Uterus (tissue), 4 donors: ENCODE results near the gene AKT2. TPM values are rescaled to one million over a fixed set of nuclear protein-coding genes. Genes with fewer than 3 reads are reported as not detected.
A peak's percentile ranks its signal among the peaks of the same experiment; 100 is the strongest.

ENCODE experiments used
- DNase-seq, 2 donors: peaks; one replicate each; pipeline ENCODE4 v3.0.0-alpha.2; 2019 to 2020
- H3K27ac ChIP-seq, 2 donors: fragments of 200-600 bp; sonication (generic); 1 replicate in 1 of 2; 2 replicates in 1 of 2; pipeline ENCODE4 v1.5.1; 2016 to 2018
- H3K27me3 ChIP-seq, 2 donors: fragments of 200-600 bp; sonication (generic); one replicate each; pipeline ENCODE4 v1.5.1; 2018 to 2019; ENCODE audit warnings: control low read depth in 1 of 2
- H3K36me3 ChIP-seq, 2 donors: fragments of 200-600 bp; sonication (generic); one replicate each; pipeline ENCODE4 v1.5.1; 2019; ENCODE audit warnings: control low read depth in 1 of 2
- H3K4me1 ChIP-seq, 2 donors: fragments of 200-600 bp; sonication (generic); one replicate each; pipeline ENCODE4 v1.5.1; 2018 to 2019; ENCODE audit warnings: control low read depth in 1 of 2
- H3K4me3 ChIP-seq, 2 donors: fragments of 200-600 bp; sonication (generic); 1 replicate in 1 of 2; 2 replicates in 1 of 2; pipeline ENCODE4 v1.5.1; 2018 to 2019; ENCODE audit warnings: mild to moderate bottlenecking in 1 of 2
- H3K9me3 ChIP-seq, 2 donors: fragments of 200-600 bp; sonication (generic); one replicate each; pipeline ENCODE4 v1.5.1; 2019; ENCODE audit warnings: control low read depth in 1 of 2
- POLR2A ChIP-seq, 2 donors: fragments of 450-650 bp; IDR thresholded peaks; one replicate each; pipeline ENCODE4 v1.6.1; 2016; ENCODE audit warnings: antibody characterized with exemption in 2 of 2, mild to moderate bottlenecking in 1 of 2, moderate library complexity in 1 of 2
- intact Hi-C: fragments of 100-400 bp; cut with DNase I; formaldehyde crosslinking; loops from one replicate; pipeline ENCODE4 v1.15.1; 2023; ENCODE audit warnings: low total_unique reads
- total RNA-seq, 4 donors: library from RNA; depleted of rRNA in 3 of 4; stranded (reverse); fragments of >200 nt in 3 of 4; gene quantifications; one replicate each; pipeline versions ENCODE4 v1.1.0 to v1.2.4, GENCODE V29; 2014 to 2023
- TF ChIP-seq, protein P1 (sequence below), 4 experiments: fragments of 200-600 bp in 2 of 4; fragments of 450-650 bp in 2 of 4; sonication (generic) in 2 of 4; IDR thresholded peaks; one replicate each; pipeline ENCODE4 v1.5.1; 2016 to 2019; ENCODE audit warnings: antibody characterized with exemption in 4 of 4, mild to moderate bottlenecking in 2 of 4, moderate library complexity in 1 of 4
- donor health status: DM: yes; HTN: yes; CAD: no.

The AKT2 gene
- total RNA-seq, 4 donors from 2014 or later, result 32.6 to 177 (median 95.2) TPM

- no peak for DNase-seq
Observed at GRCh38 chr19:40302224-40303011, 17.3 kb upstream of the AKT2 start.

GRCh38 chr19:40300668-40301067 is 15.5 kb upstream of the AKT2 start:
- Histone ChIP-seq H3K27me3 (no peaks in the 10 kb centered on the region), H3K36me3 (no peaks in the 10 kb centered on the region), H3K27ac (no peak overlapping the region), H3K4me3 (no peak overlapping the region), H3K9me3 (no peaks in the 10 kb centered on the region), H3K4me1 (no peaks in the 10 kb centered on the region)
- TF ChIP-seq, protein P1, sequence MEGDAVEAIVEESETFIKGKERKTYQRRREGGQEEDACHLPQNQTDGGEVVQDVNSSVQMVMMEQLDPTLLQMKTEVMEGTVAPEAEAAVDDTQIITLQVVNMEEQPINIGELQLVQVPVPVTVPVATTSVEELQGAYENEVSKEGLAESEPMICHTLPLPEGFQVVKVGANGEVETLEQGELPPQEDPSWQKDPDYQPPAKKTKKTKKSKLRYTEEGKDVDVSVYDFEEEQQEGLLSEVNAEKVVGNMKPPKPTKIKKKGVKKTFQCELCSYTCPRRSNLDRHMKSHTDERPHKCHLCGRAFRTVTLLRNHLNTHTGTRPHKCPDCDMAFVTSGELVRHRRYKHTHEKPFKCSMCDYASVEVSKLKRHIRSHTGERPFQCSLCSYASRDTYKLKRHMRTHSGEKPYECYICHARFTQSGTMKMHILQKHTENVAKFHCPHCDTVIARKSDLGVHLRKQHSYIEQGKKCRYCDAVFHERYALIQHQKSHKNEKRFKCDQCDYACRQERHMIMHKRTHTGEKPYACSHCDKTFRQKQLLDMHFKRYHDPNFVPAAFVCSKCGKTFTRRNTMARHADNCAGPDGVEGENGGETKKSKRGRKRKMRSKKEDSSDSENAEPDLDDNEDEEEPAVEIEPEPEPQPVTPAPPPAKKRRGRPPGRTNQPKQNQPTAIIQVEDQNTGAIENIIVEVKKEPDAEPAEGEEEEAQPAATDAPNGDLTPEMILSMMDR (IDR thresholded peaks at IDR 0.05), result no peak
- TF ChIP-seq POLR2A (IDR thresholded peaks at IDR 0.05), result no peak
- DNase-seq, result no peak
- intact Hi-C loops, result no loop called here

More at GRCh38 chr19:40302224-40303011, 17.3 kb upstream of the AKT2 start:
- Histone ChIP-seq H3K4me3 (no peak overlapping the region), H3K36me3 (no peaks in the 10 kb centered on the region), H3K4me1 (no peaks in the 10 kb centered on the region), H3K27ac (no peak overlapping the region), H3K9me3 (no peaks in the 10 kb centered on the region), H3K27me3 (no peaks in the 10 kb centered on the region)
- no peak for TF ChIP-seq POLR2A (IDR thresholded peaks at IDR 0.05)
- TF ChIP-seq, protein P1 (IDR thresholded peaks at IDR 0.05), result no peak
- intact Hi-C loops, result no loop called here

- DNase-seq, result no peak
- no peak overlapping the region for H3K4me3 ChIP-seq
- no peaks in the 10 kb centered on the region for H3K27me3 ChIP-seq
- TF ChIP-seq POLR2A (IDR thresholded peaks at IDR 0.05), result no peak
- TF ChIP-seq, protein P1 (IDR thresholded peaks at IDR 0.05), result no peak
- H3K36me3 ChIP-seq, result no peaks in the 10 kb centered on the region
- intact Hi-C loops, result no loop called here
- no peak overlapping the region for H3K27ac ChIP-seq
- no peaks in the 10 kb centered on the region for H3K9me3 ChIP-seq
- H3K4me1 ChIP-seq, result no peaks in the 10 kb centered on the region
Observed at GRCh38 chr19:40298026-40298425, 12.9 kb upstream of the AKT2 start.

DNA sequence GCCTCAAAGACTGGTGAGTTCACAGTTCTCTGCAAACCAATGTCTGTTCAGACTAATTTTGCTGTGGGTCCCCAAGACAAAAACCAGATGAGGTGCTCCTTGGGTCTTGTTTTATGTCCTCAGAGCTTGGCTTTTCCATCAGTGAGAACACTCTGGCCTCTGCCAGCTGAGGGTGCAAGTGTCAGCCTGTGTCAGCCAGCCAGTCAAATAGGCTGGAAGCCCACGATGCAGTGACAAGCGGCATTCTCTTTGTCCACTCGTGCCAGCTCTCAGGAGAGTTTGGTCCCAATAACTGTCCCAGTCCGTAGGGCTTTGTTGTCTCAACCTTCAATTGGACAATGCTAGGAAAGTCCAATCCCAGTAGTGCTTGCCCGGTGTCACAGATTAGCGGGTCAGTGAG is 9.4 kb upstream of the AKT2 start:
- intact Hi-C loops, result no loop called here
- TF ChIP-seq POLR2A (IDR thresholded peaks at IDR 0.05), result no peak
- TF ChIP-seq, protein P1 (IDR thresholded peaks at IDR 0.05), result no peak

GRCh38 chr19:40286971-40287421 is 1.9 kb upstream of the AKT2 start:
- Histone ChIP-seq H3K36me3 (no peaks in the 10 kb centered on the region), H3K9me3 (no peaks in the 10 kb centered on the region), H3K4me3 (no peak overlapping the region), H3K27ac (peak overlapping the region; percentile 94 to 98), H3K27me3 (no peaks in the 10 kb centered on the region), H3K4me1 (peaks cover 0 to 16% of the 10 kb centered on the region in 2 donors)
- intact Hi-C loops, result no loop called here
- TF ChIP-seq POLR2A (IDR thresholded peaks at IDR 0.05), result no peak
- TF ChIP-seq, protein P1 (IDR thresholded peaks at IDR 0.05), result no peak
- no peak for DNase-seq

More for the DNA sequence above, 9.4 kb upstream of the AKT2 start:
- no peak for DNase-seq
- Histone ChIP-seq H3K9me3 (no peaks in the 10 kb centered on the region), H3K27ac (no peak overlapping the region), H3K4me3 (no peak overlapping the region), H3K36me3 (no peaks in the 10 kb centered on the region), H3K4me1 (no peaks in the 10 kb centered on the region), H3K27me3 (no peaks in the 10 kb centered on the region)
